ENCODE results near the gene C12orf42. TPM values are rescaled to one million over a fixed set of nuclear protein-coding genes. Genes with fewer than 3 reads are reported as not detected.
A peak's percentile ranks its signal among the peaks of the same experiment; 100 is the strongest.

C12orf42 gene
- total RNA-seq, 8 experiments from 2014 or later, result 0.14 to 1.1 (median 0.23) TPM; not detected in 4

DNA sequence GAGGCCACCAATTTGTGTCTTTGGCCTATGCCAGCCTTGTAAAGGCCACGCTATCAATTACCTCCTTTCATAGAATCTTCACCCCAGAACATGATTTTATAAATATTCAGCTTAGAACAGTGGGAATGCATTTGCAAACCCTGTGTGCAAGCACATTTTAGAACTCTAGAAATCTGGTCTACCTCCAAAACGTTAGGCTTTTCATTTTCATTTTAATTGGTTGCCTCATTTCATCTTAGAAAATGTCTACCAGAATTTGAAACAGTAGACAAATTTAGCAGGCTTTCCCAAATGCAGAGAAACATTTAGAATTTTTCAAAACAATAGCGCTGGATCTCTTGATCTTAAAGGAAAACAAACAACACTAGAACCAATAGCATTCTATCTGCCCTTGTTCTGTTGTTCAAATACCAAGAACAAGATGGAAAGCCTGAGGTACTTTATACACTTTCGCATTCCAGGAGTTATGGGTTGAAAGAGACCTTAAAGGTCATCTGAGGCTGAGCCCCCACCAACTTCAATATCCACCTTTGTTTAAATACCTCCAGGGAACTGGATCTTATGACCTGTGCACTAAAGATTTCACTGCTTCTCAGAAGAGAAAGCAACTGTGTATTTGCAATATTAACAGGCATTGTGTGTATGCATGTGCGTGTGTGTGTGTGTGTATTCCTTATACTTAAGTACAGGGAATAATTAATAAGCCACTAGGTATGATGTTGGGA is 185.1 kb downstream of the C12orf42 start:
- no peak overlapping the region for H3K4me3 ChIP-seq

GRCh38 chr12:103308396-103308795 is 187.4 kb downstream of the C12orf42 start:
- Histone ChIP-seq H3K4me3 (no peak overlapping the region), H3K4me1 (replicated peaks in 1 of 2) (no peaks in the 10 kb centered on the region), H3K27ac (no peak overlapping the region)
- in situ Hi-C loops (cut with MboI; ENCODE audit: low pct_unique_long_range_greater_than_20kb in 2 of 9, low sequenced_read_pairs in 9 of 9, unreplicated experiment in 9 of 9), result no loop called here
- ATAC-seq (replicated peaks in 6 of 8), result no peak
- WGBS, 10 experiments, result 11 to 100% (median 88%) methylated on average over 1 of the region's 1 CpG; no CpG with 5 or more reads in 5 of the 10 experiments

More for the DNA sequence above, 185.1 kb downstream of the C12orf42 start:
- no peaks in the 10 kb centered on the region for H3K4me1 ChIP-seq (replicated peaks in 1 of 2)
- no peak for ATAC-seq (replicated peaks in 6 of 8)
- in situ Hi-C loops (cut with MboI; ENCODE audit: low pct_unique_long_range_greater_than_20kb in 2 of 9, low sequenced_read_pairs in 9 of 9, unreplicated experiment in 9 of 9), result no loop called here
- 7 to 83% (median 66%) methylated on average over 2 to 4 of the region's 5 CpGs for WGBS, 10 experiments
- H3K27ac ChIP-seq, result no peak overlapping the region

GRCh38 chr12:103303484-103303883 is 192.3 kb downstream of the C12orf42 start:
- 17 to 100% (median 92%) methylated on average over 1 to 2 of the region's 2 CpGs; no CpG with 5 or more reads in 4 of the 10 experiments for WGBS, 10 experiments
- Histone ChIP-seq H3K27ac (no peak overlapping the region), H3K4me1 (replicated peaks in 1 of 2) (peaks cover 8 to 9% of the 10 kb centered on the region in 2 donors), H3K4me3 (no peak overlapping the region)
- in situ Hi-C loops (cut with MboI; ENCODE audit: low pct_unique_long_range_greater_than_20kb in 2 of 9, low sequenced_read_pairs in 9 of 9, unreplicated experiment in 9 of 9), result no loop called here
- ATAC-seq (replicated peaks in 6 of 8), result no peak

DNA sequence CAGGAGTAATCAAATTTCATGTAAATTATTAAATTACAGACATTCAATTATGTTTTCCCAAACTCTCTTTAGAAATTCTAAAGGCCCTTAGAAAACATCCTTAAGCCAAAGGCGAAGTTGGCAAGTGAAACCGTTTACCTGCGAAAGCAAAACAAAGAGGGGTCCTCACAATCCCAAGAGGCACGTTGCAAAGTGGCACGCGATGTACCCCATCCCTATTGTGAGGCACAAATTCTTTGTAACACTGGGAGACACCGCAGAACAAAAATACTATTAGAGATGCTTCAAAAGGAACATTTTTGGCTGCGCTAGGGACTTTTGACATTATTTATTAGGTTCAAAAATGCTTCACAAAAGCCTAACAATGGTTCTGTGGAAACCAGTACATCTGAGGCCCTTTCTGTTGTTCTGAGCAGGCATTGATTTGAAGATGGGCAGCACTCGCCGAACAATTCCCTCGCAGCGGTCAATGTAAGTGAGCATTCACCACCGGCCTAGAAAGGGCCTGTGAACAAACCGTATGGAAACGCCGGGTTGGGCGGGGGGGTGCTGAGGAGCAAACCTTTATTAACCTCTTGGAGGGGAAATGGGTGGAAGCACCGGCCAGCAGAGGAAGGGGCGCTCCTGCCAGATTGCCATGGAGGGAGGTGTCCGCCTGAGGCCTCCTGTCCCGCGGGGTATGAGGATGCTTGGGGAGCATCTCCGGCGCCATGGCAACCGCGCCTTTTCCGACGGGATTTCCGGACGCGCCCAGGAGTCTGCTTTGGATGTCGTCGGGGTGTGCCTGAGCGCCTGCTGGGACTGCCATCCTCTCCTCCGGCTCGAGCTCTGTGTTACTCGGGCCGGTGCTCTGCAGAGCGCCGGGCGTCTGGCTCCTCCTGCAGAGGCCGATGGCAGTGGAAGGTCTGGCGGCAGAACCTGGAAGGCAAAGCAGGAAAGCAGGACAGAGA is 193.9 kb downstream of the C12orf42 start:
- in situ Hi-C loops (cut with MboI; ENCODE audit: low pct_unique_long_range_greater_than_20kb in 2 of 9, low sequenced_read_pairs in 9 of 9, unreplicated experiment in 9 of 9), result no loop called here
- H3K27ac ChIP-seq, result no peak overlapping the region
- peak in 5 of 8 experiments; percentile 91 to 94 (median 93) for ATAC-seq (replicated peaks in 6 of 8)
- WGBS, 10 experiments, result 6 to 43% (median 25%) methylated on average over 2 to 15 of the region's 43 CpGs
- H3K4me1 ChIP-seq (replicated peaks in 1 of 2), result peaks cover 8 to 9% of the 10 kb centered on the region in 2 donors
- H3K4me3 ChIP-seq, result peak overlapping the region; percentile 9 to 27 (median 15)

DNA sequence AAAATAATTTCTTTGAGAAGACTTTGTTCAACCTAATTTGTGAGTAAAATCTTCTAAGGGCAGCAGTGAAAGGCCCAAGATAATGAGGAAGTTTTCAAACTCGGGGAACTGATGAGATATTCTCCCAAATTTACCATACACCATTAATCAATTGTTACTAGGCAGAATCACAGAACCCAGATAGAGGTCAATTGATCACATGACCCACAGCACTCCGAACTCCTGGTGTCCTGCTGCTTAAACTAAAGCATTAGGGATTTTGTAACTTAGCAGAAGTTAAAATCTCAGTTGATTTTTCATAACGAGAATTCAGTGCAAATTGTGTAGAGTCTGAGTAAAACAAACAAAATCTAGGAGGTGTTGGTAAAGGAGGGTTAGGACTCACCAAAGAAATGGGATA is 207.8 kb downstream of the C12orf42 start:
- in situ Hi-C loops (cut with MboI; ENCODE audit: low pct_unique_long_range_greater_than_20kb in 2 of 9, low sequenced_read_pairs in 9 of 9, unreplicated experiment in 9 of 9), result no loop called here
- 0 to 71% (median 29%) methylated on average over 1 to 3 of the region's 3 CpGs for WGBS, 10 experiments
- Histone ChIP-seq H3K4me1 (replicated peaks in 1 of 2) (no peaks in the 10 kb centered on the region), H3K4me3 (no peak overlapping the region), H3K27ac (no peak overlapping the region)
- no peak for ATAC-seq (replicated peaks in 6 of 8)

DNA sequence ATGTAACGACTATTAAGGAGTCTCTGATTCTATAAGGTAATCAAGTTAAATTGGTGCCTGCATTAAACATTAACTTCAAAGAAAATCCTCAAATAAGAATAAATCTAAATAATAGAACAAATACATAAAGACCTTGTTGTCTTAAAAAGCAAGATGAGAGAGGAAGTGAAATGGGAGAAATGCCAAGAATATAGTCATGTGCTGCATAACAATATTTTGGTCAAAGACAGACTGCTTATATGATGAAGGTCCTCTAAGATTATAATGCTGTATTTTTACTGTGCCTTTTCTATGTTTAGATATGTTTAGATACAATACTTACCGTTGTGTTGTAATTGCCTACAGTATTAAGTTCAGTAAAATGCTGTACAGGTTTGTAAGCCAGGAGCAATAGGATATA is 213.6 kb downstream of the C12orf42 start:
- Histone ChIP-seq H3K27ac (no peak overlapping the region), H3K4me1 (replicated peaks in 1 of 2) (no peaks in the 10 kb centered on the region), H3K4me3 (no peak overlapping the region)
- no peak for ATAC-seq (replicated peaks in 6 of 8)
- 0 to 100% (median 69%) methylated on average over 1 to 2 of the region's 2 CpGs; no CpG with 5 or more reads in 1 of the 10 experiments for WGBS, 10 experiments
- in situ Hi-C loops (cut with MboI; ENCODE audit: low pct_unique_long_range_greater_than_20kb in 2 of 9, low sequenced_read_pairs in 9 of 9, unreplicated experiment in 9 of 9), result no loop called here

- H3K4me3 ChIP-seq, result no peak overlapping the region
These were observed 216.3 kb downstream of the C12orf42 start for GRCh38 chr12:103279444-103279843.

DNA sequence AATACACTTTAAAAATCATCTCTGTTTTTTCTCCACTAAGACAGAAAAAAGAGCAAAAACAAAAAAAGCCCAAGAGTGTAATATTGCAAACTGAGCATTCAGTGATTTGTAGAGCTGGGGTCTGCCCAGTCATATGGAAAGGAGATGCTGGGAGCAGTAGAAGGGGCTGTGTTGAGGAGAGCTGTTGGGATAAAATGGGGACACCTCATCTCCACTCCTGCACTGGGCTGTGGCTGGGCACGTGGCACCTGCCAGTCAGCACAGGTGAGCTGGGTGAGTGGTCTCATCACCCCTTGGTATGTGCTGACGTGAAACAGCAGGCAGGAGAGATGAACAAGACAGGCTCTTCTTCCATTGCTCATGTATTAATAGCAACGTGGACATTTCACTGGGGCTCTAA is 217.4 kb downstream of the C12orf42 start:
- in situ Hi-C loops (cut with MboI; ENCODE audit: low pct_unique_long_range_greater_than_20kb in 2 of 9, low sequenced_read_pairs in 9 of 9, unreplicated experiment in 9 of 9), result no loop called here
- WGBS, 10 experiments, result 0 to 100% (median 78%) methylated on average over 1 to 2 of the region's 3 CpGs; no CpG with 5 or more reads in 2 of the 10 experiments
- H3K4me3 ChIP-seq, result no peak overlapping the region
- H3K4me1 ChIP-seq (replicated peaks in 1 of 2), result no peaks in the 10 kb centered on the region
- H3K27ac ChIP-seq, result no peak overlapping the region
- no peak for ATAC-seq (replicated peaks in 6 of 8)

More at GRCh38 chr12:103279444-103279843, 216.3 kb downstream of the C12orf42 start:
- H3K4me1 ChIP-seq (replicated peaks in 1 of 2), result no peaks in the 10 kb centered on the region
- in situ Hi-C loops (cut with MboI; ENCODE audit: low pct_unique_long_range_greater_than_20kb in 2 of 9, low sequenced_read_pairs in 9 of 9, unreplicated experiment in 9 of 9), result no loop called here
- ATAC-seq (replicated peaks in 6 of 8), result no peak
- WGBS, 10 experiments, result 0 to 85% (median 56%) methylated on average over 1 to 2 of the region's 2 CpGs; no CpG with 5 or more reads in 4 of the 10 experiments
- no peak overlapping the region for H3K27ac ChIP-seq

- Histone ChIP-seq H3K27ac (no peak overlapping the region), H3K4me1 (replicated peaks in 1 of 2) (peaks cover 6 to 14% of the 10 kb centered on the region in 2 donors), H3K4me3 (no peak overlapping the region)
- 0 to 81% (median 49%) methylated on average over 1 to 3 of the region's 3 CpGs; no CpG with 5 or more reads in 1 of the 10 experiments for WGBS, 10 experiments
- in situ Hi-C loops (cut with MboI; ENCODE audit: low pct_unique_long_range_greater_than_20kb in 2 of 9, low sequenced_read_pairs in 9 of 9, unreplicated experiment in 9 of 9), result no loop called here
- peak in 3 of 8 experiments; percentile 54 to 67 (median 63) for ATAC-seq (replicated peaks in 6 of 8)
These were observed 222.1 kb downstream of the C12orf42 start for GRCh38 chr12:103273645-103274044.

GRCh38 chr12:103272949-103273348 is 222.8 kb downstream of the C12orf42 start:
- in situ Hi-C loops (cut with MboI; ENCODE audit: low pct_unique_long_range_greater_than_20kb in 2 of 9, low sequenced_read_pairs in 9 of 9, unreplicated experiment in 9 of 9), result no loop called here
- WGBS, 10 experiments, result 0 to 100% (median 83%) methylated on average over 1 of the region's 1 CpG; no CpG with 5 or more reads in 3 of the 10 experiments
- H3K27ac ChIP-seq, result no peak overlapping the region
- ATAC-seq (replicated peaks in 6 of 8), result no peak
- peaks cover 9 to 14% of the 10 kb centered on the region in 2 donors for H3K4me1 ChIP-seq (replicated peaks in 1 of 2)
- H3K4me3 ChIP-seq, result no peak overlapping the region

DNA sequence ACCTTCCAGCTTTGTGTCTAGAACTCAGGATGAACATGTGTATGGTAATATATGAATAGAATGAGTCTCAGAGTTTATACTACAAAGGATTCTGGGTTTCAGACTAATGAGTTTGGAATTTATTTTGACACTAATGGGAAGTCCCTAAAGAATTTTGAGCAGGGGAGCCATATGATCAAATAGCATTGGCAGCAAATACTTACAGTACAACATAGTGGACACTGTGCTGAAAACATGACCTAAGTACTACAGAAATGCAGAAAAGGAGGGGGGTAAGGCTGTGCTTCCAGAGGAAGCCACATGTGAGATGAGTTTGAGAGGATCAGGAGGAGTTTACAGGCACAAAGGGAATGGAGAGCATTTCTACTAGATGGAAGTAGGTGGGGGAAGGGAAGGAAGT is 225.8 kb downstream of the C12orf42 start:
- ATAC-seq (replicated peaks in 6 of 8), result peak in 5 of 8 experiments; percentile 43 to 76 (median 60)

GRCh38 chr12:103268831-103269514 is 226.8 kb downstream of the C12orf42 start:
- 7 to 90% (median 64%) methylated on average over 3 to 5 of the region's 5 CpGs for WGBS, 10 experiments
- ATAC-seq (replicated peaks in 6 of 8), result no peak
- in situ Hi-C loops (cut with MboI; ENCODE audit: low pct_unique_long_range_greater_than_20kb in 2 of 9, low sequenced_read_pairs in 9 of 9, unreplicated experiment in 9 of 9), result no loop called here
- Histone ChIP-seq H3K4me3 (no peak overlapping the region), H3K27ac (no peak overlapping the region), H3K4me1 (replicated peaks in 1 of 2) (peaks cover 9 to 14% of the 10 kb centered on the region in 2 donors)

More for the DNA sequence above, 225.8 kb downstream of the C12orf42 start:
- Histone ChIP-seq H3K27ac (no peak overlapping the region), H3K4me1 (replicated peaks in 1 of 2) (peaks cover 9 to 14% of the 10 kb centered on the region in 2 donors), H3K4me3 (no peak overlapping the region)
- in situ Hi-C loops (cut with MboI; ENCODE audit: low pct_unique_long_range_greater_than_20kb in 2 of 9, low sequenced_read_pairs in 9 of 9, unreplicated experiment in 9 of 9), result no loop called here
